MM.1S (cell line): ENCODE measurements around the gene SBF1.

Experiments used
- CTCF ChIP-seq: fragments of 300-600 bp; sonication (generic); IDR thresholded peaks from 2 replicates; pipeline ENCODE4 v1.5.1; 2016; ENCODE audit warnings: antibody characterized with exemption, low read length, mixed read lengths
- EZH2 ChIP-seq: fragments of 300-600 bp; sonication (generic); optimal IDR thresholded peaks from 2 replicates; pipeline ENCODE3; 2017; ENCODE audit warnings: low read depth, mild to moderate bottlenecking, antibody characterized with exemption, low read length, mixed read lengths
- EZH2phosphoT487 ChIP-seq: fragments of 300-600 bp; sonication (generic); IDR thresholded peaks from 2 replicates; pipeline ENCODE4 v1.6.1; 2018; ENCODE audit warnings: antibody characterized with exemption, low read length

GRCh38 chr22:50447576-50448551 is 27.0 kb downstream of the SBF1 start:
- TF ChIP-seq CTCF (no peak), EZH2phosphoT487 (no peak), EZH2 (no peak)
